Thyroid gland (tissue), 4 donors: ENCODE data around the gene HIVEP3.
"Not testable (repeated sequence)": the region's sequence is repeated elsewhere in the genome, so short reads cannot be mapped to it uniquely, and the experiment has no call there.

Experiments used
- CTCF ChIP-seq, 6 experiments: fragments of 200-600 bp in 3 of 6; fragments of 450-650 bp in 3 of 6; sonication (generic) in 3 of 6; IDR thresholded peaks; one replicate each; pipeline ENCODE4 v1.5.1; 2016 to 2019; ENCODE audit warnings: antibody characterized with exemption in 6 of 6, mild to moderate bottlenecking in 2 of 6, inconsistent platforms in 1 of 6, moderate library complexity in 1 of 6
- POLR2A ChIP-seq, 2 donors: fragments of 450-650 bp; IDR thresholded peaks; one replicate each; pipeline ENCODE4 v1.6.1; 2017; ENCODE audit warnings: antibody characterized with exemption in 2 of 2, mild to moderate bottlenecking in 2 of 2, moderate library complexity in 1 of 2

- TF ChIP-seq CTCF, POLR2A (IDR thresholded peaks at IDR 0.05): not testable (repeated sequence)
Measured at GRCh38 chr1:41554746-41555145, 364.0 kb downstream of the HIVEP3 start.
